BLaER1 treated with 17β-estradiol and CSF1 and Interleukin-3, amounts not matched to agents 10 nM and 100 nM (cell line): ENCODE data around the gene MAN1B1.
"Not testable (repeated sequence)": the region's sequence is repeated elsewhere in the genome, so short reads cannot be mapped to it uniquely, and the experiment has no call there.

Source experiments
- H3K27ac ChIP-seq, 11 experiments: shearing (Covaris generic); formaldehyde crosslinking; 2 replicates each; pipeline ENCODE4 v1.8.1; 2022
- H3K27me3 ChIP-seq, 11 experiments: shearing (Covaris generic); formaldehyde crosslinking; 2 replicates each; pipeline ENCODE4 v1.8.1; 2022
- H3K36me3 ChIP-seq, 11 experiments: shearing (Covaris generic); formaldehyde crosslinking; 2 replicates each; pipeline ENCODE4 v1.8.1; 2022
- H3K4me1 ChIP-seq, 10 experiments: shearing (Covaris generic); formaldehyde crosslinking; 2 replicates each; pipeline ENCODE4 v1.8.1; 2022
- H3K4me2 ChIP-seq, 11 experiments: shearing (Covaris generic); formaldehyde crosslinking; 2 replicates each; pipeline ENCODE4 v1.8.1; 2022
- H3K4me3 ChIP-seq, 10 experiments: shearing (Covaris generic); formaldehyde crosslinking; 2 replicates each; pipeline ENCODE4 v1.8.1; 2022
- H3K9ac ChIP-seq, 11 experiments: shearing (Covaris generic); formaldehyde crosslinking; 2 replicates each; pipeline ENCODE4 v1.8.1; 2022
- H3K9me3 ChIP-seq, 11 experiments: shearing (Covaris generic); formaldehyde crosslinking; replicated peaks in 1 of 11; 2 replicates each; pipeline ENCODE4 v1.8.1; 2022
- H4K20me1 ChIP-seq, 11 experiments: shearing (Covaris generic); formaldehyde crosslinking; 2 replicates each; pipeline ENCODE4 v1.8.1; 2022
- Cebpa-rat ChIP-seq, 11 experiments: shearing (Covaris generic); IDR thresholded peaks; 2 replicates each; pipeline ENCODE4 v1.8.1; 2022

Gene MAN1B1

GRCh38 chr9:137116027-137116507, 29.3 kb downstream of the MAN1B1 start:
- Histone ChIP-seq H3K4me3 (no peak overlapping the region; a peak in 1 of 20 replicates), H3K9ac (peak overlapping the region in 6 of 11 experiments; percentile 80 to 89 (median 86); a peak in 9 of 22 replicates), H3K9me3 (no peaks in the 10 kb centered on the region), H3K27me3 (no peaks in the 10 kb centered on the region), H3K4me1 (peaks cover 17 to 78% (median 74%) of the 10 kb centered on the region in 10 experiments), H4K20me1 (peaks cover 17 to 25% (median 23%) of the 10 kb centered on the region in 11 experiments; a peak in 20 of 22 replicates), H3K27ac (peak overlapping the region in 4 of 11 experiments; percentile 77 to 85 (median 82); a peak in 8 of 22 replicates), H3K4me2 (peak overlapping the region in 9 of 11 experiments; percentile 94 to 98 (median 96); a peak in 17 of 22 replicates), H3K36me3 (peaks cover 22 to 24% (median 23%) of the 10 kb centered on the region in 11 experiments)
- no peak for TF ChIP-seq Cebpa-rat (IDR thresholded peaks at IDR 0.05)

DNA sequence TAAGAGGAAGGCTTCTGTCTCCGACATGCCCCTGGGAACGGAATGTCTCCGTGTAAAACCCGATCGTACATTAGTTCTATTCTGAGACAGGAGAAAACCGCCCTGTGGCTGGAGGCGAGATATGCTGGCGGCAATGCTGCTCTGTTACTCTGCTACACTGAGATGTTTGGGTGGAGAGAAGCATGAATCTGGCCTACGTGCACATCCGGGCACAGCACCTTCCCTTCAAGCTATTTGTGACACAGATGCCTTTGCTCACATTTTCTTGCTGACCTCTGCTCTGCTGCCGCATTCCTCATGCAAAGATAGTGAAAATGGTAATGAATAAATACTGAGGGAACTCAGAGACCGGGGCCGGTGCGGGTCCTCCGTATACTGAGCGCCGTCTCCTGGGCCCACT, 29.9 kb downstream of the MAN1B1 start:
- H3K9ac ChIP-seq: peak overlapping the region in 8 of 11 experiments; percentile 17 to 89 (median 64); a peak in 10 of 22 replicates
- no peaks in the 10 kb centered on the region for H3K27me3 ChIP-seq
- TF ChIP-seq Cebpa-rat (IDR thresholded peaks at IDR 0.05): no peak
- 0 out of 20 replicates have a peak overlapping the region, but pooled peaks of 1 of the 10 experiments have one; percentile 11 for H3K4me3 ChIP-seq
- H3K27ac ChIP-seq: peak overlapping the region in 6 of 11 experiments; percentile 52 to 80 (median 72); a peak in 9 of 22 replicates
- H3K36me3 ChIP-seq: peaks cover 16 to 18% (median 17%) of the 10 kb centered on the region in 11 experiments
- H3K9me3 ChIP-seq: no peaks in the 10 kb centered on the region
- H3K4me2 ChIP-seq: peak overlapping the region in 8 of 11 experiments; percentile 94 to 98 (median 97); a peak in 16 of 22 replicates
- peaks cover 17 to 19% (median 18%) of the 10 kb centered on the region in 11 experiments; a peak in 20 of 22 replicates for H4K20me1 ChIP-seq
- H3K4me1 ChIP-seq: peaks cover 17 to 81% (median 77%) of the 10 kb centered on the region in 10 experiments

- TF ChIP-seq Cebpa-rat (IDR thresholded peaks at IDR 0.05): no peak
- peak overlapping the region in 8 of 11 experiments; percentile 23 to 80 (median 62); a peak in 14 of 22 replicates for H3K27ac ChIP-seq
- no peaks in the 10 kb centered on the region for H3K27me3 ChIP-seq
- 0 out of 20 replicates have a peak overlapping the region, but pooled peaks of 1 of the 10 experiments have one; percentile 11 for H3K4me3 ChIP-seq
- H3K9ac ChIP-seq: peak overlapping the region in 8 of 11 experiments; percentile 3 to 89 (median 64); a peak in 13 of 22 replicates
- no peaks in the 10 kb centered on the region for H3K9me3 ChIP-seq
- H3K36me3 ChIP-seq: peaks cover 10 to 12% (median 11%) of the 10 kb centered on the region in 11 experiments
- H4K20me1 ChIP-seq: peaks cover 12 to 15% (median 13%) of the 10 kb centered on the region in 11 experiments; a peak in 19 of 22 replicates
- H3K4me2 ChIP-seq: peak overlapping the region in 9 of 11 experiments; percentile 26 to 98 (median 96); a peak in 18 of 22 replicates
- H3K4me1 ChIP-seq: peaks cover 23 to 85% (median 82%) of the 10 kb centered on the region in 10 experiments
Observed at GRCh38 chr9:137117269-137117731, 30.5 kb downstream of the MAN1B1 start.

DNA sequence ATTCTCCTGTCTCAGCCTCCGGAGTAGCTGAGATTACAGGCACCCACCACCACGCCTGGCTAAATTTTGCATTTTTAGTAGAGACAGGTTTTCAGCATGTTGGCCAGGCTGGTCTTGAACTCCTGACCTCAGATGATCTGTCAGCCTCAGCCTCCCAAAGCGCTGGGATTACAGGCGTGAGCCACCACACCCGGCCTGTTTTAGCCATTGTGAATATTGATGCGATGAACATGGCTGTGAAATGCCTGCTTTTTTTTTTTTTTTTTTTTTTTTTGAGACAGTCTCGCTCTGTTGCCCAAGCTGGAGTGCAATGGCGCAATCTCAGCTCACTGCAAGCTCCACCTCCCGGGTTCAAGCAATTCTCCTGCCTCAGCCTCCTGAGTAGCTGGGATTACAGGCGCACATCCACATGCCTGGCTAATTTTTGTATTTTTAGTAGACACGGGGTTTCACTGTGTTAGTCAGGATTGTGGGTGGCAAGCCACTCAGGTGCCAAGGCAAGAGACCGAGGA, 31.4 kb downstream of the MAN1B1 start:
- peak overlapping the region in 7 of 11 experiments; percentile 17 to 89 (median 85); a peak in 9 of 22 replicates for H3K9ac ChIP-seq
- H3K4me3 ChIP-seq, H3K36me3 ChIP-seq, H3K9me3 ChIP-seq, H3K27me3 ChIP-seq: not testable (repeated sequence)
- peak in 8 of 11 experiments; percentile 35 to 89 (median 56); a peak in 12 of 22 replicates for TF ChIP-seq Cebpa-rat (IDR thresholded peaks at IDR 0.05)
- H3K4me2 ChIP-seq: peak overlapping the region in 9 of 11 experiments; percentile 26 to 98 (median 96); a peak in 18 of 22 replicates
- H3K27ac ChIP-seq: peak overlapping the region in 8 of 11 experiments; percentile 23 to 80 (median 62); a peak in 15 of 22 replicates
- H3K4me1 ChIP-seq: peaks cover 25 to 86% (median 85%) of the 10 kb centered on the region in 10 experiments
- peaks cover 4 to 14% (median 4%) of the 10 kb centered on the region in 11 experiments; a peak in 18 of 22 replicates for H4K20me1 ChIP-seq

DNA sequence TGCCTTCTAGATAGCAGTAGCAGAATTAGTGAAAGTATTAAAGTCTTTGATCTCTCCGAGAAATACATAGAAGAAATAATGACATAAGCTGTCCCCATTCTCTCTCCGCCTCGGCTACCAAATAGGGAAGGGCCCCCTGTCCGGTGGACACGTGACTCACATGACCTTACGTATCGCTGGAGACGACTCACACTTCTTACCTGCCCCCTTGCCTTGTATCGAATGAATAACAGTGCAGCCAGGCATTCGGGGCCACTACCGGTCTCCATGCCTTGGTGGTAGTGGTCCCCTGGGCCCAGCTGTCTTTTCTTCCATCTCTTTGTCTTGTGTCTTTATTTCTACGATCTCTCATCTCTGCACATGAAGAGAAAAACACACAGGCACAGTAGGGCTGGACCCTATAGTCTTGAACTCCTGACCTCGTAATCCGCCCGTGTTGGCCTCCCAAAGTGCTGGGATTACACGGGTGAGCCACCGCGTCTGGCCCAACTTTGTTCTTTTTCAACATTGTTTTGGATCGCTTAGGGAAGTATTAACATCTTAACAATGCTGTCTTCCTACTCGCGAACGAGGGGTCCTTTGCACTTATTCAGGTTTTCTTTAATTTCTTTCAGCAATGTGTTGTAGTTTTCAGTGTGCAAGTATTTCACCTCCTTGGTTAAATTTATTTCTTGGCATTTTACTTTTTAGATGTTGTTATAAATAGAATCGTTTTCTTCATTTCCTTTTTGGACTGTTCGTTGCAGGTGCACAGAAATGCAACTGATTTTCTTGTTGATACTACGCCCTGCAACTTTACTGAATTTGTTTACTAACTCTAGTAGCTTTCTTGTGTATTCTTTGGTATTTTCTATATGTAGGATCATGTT, 35.4 kb downstream of the MAN1B1 start:
- not testable (repeated sequence) for H3K36me3 ChIP-seq

GRCh38 chr9:137122796-137123467, 36.1 kb downstream of the MAN1B1 start:
- Histone ChIP-seq H3K4me2 (peak overlapping the region; percentile 55 to 92 (median 80)), H3K4me1 (peaks cover 37 to 92% (median 83%) of the 10 kb centered on the region in 10 experiments), H3K9ac (peak overlapping the region in 7 of 11 experiments; percentile 12 to 66 (median 23); a peak in 7 of 22 replicates), H3K4me3 (peak overlapping the region in 2 of 10 experiments; percentile 24 to 43; a peak in 2 of 20 replicates), H4K20me1 (peaks cover 0 to 16% (median 3%) of the 10 kb centered on the region in 11 experiments; a peak in 7 of 22 replicates), H3K27ac (peak overlapping the region in 7 of 11 experiments; percentile 3 to 74 (median 28); a peak in 10 of 22 replicates)
- not testable (repeated sequence) for H3K27me3 ChIP-seq, H3K36me3 ChIP-seq, H3K9me3 ChIP-seq

More for the DNA sequence above, 35.4 kb downstream of the MAN1B1 start:
- H3K9me3 ChIP-seq, H3K27me3 ChIP-seq: not testable (repeated sequence)
- H3K4me3 ChIP-seq: peak overlapping the region in 7 of 10 experiments; percentile 4 to 46 (median 36); a peak in 10 of 20 replicates
- peaks cover 32 to 92% (median 84%) of the 10 kb centered on the region in 10 experiments for H3K4me1 ChIP-seq
- peaks cover 0 to 16% (median 0%) of the 10 kb centered on the region in 11 experiments; a peak in 4 of 22 replicates for H4K20me1 ChIP-seq
- H3K9ac ChIP-seq: peak overlapping the region in 7 of 11 experiments; percentile 27 to 66 (median 41); a peak in 8 of 22 replicates
- H3K4me2 ChIP-seq: peak overlapping the region; percentile 55 to 92 (median 80)
- peak overlapping the region in 7 of 11 experiments; percentile 10 to 74 (median 49); a peak in 12 of 22 replicates for H3K27ac ChIP-seq

DNA sequence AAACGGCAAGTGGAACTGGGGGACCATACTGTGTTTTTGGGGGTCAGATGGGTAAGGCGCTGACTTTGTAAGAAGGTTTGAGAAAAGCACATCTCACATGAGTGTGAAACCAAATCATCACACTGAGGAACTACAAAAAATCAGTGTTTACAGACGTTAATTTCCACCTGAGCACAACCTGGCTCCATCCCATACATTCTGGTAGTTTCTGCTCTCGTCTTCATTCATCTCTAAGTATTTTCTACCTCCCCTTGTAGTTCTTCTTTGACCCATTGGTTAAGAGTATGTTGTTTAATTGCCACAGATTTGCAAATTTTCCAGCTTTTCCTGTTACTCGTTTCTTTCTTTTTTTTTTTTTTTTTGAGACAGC, 36.7 kb downstream of the MAN1B1 start:
- no peak for TF ChIP-seq Cebpa-rat (IDR thresholded peaks at IDR 0.05)
- Histone ChIP-seq H3K4me2 (peak overlapping the region; percentile 55 to 92 (median 80)), H4K20me1 (peaks cover 0 to 18% (median 6%) of the 10 kb centered on the region in 11 experiments; a peak in 7 of 22 replicates), H3K27ac (peak overlapping the region in 5 of 11 experiments; percentile 20 to 74 (median 64); a peak in 10 of 22 replicates), H3K9me3 (no peaks in the 10 kb centered on the region), H3K36me3 (no peaks in the 10 kb centered on the region), H3K4me3 (no peak overlapping the region), H3K9ac (peak overlapping the region in 6 of 11 experiments; percentile 16 to 66 (median 26); a peak in 5 of 22 replicates), H3K27me3 (no peaks in the 10 kb centered on the region), H3K4me1 (peaks cover 42 to 92% (median 83%) of the 10 kb centered on the region in 10 experiments)

- Histone ChIP-seq H3K27ac (peak overlapping the region in 3 of 11 experiments; percentile 23 to 74 (median 69); a peak in 3 of 22 replicates), H3K9ac (peak overlapping the region in 3 of 11 experiments; percentile 27 to 66 (median 33); a peak in 2 of 22 replicates), H3K4me2 (peak overlapping the region; percentile 55 to 92 (median 80); a peak in 20 of 22 replicates), H3K4me1 (peaks cover 48 to 92% (median 83%) of the 10 kb centered on the region in 10 experiments), H4K20me1 (peaks cover 0 to 18% (median 6%) of the 10 kb centered on the region in 11 experiments; a peak in 7 of 22 replicates)
- H3K36me3 ChIP-seq, H3K9me3 ChIP-seq, H3K4me3 ChIP-seq, H3K27me3 ChIP-seq: not testable (repeated sequence)
Observed at GRCh38 chr9:137123952-137124462, 37.2 kb downstream of the MAN1B1 start.
